COLO668 (cell line): ENCODE measurements around the gene CSRNP3.
"Not testable (repeated sequence)": the region's sequence is repeated elsewhere in the genome, so short reads cannot be mapped to it uniquely, and the experiment has no call there.

Experiments used
- DNase-seq: peaks from one replicate; lab custom pipeline; 2025; ENCODE audit not compliant: unreplicated experiment; lab: John Stamatoyannopoulos, UW

Gene CSRNP3

DNA sequence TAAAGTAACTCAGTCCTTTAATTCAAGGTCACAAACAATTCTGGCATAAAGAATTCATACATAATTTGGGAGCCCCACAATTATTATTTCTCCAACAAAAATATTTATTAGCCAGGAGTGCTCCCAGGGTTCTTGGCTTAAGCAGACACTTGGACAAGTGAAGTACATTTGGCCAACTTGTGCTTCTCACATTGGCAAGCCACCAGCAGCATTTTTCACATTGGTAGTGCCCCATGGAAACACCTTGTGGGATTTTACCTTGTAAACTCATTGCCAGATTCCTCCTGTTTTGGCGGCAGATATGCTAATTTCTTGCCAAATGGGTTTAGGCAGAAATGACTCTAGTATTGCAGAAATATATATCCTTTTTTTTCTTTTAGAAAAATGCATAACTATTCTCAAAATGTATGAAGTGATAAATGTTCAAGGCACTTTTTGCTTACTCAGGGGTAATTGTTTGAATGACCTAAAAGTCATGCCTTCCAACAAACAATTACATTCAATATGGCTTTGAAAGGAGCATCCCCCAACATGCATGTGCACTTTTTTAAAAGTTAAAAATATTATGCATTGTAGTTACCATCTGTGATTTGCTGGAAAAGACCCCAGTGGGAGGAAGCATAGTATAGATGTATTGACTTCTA lies 113.5 kb downstream of the CSRNP3 start:
- DNase-seq, result no peak

DNA sequence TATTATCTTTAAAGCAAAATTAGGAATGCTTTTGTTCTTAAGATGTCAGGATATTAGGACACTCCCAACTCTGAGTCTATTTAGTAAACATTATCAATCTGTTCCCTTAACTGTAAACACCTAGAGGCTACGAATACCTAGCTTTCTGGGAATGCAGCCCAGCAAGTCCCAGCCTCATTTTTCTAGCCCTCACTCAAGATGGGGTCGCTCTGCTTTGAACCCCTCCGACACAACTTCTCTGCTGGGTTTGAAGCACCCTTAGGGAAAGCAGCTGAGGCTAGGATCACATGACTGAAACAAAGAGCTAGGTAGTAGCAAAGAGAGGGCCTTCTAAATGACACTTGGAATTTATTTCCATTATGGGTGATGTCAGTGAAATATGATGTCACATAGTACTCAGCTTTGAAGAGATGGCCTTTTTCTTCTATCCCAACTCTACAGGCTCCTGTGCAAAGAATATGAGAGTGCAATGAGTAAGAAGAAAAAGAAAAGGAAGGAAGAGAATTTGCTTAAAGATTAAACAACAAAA lies 114.7 kb downstream of the CSRNP3 start:
- no peak for DNase-seq

DNA sequence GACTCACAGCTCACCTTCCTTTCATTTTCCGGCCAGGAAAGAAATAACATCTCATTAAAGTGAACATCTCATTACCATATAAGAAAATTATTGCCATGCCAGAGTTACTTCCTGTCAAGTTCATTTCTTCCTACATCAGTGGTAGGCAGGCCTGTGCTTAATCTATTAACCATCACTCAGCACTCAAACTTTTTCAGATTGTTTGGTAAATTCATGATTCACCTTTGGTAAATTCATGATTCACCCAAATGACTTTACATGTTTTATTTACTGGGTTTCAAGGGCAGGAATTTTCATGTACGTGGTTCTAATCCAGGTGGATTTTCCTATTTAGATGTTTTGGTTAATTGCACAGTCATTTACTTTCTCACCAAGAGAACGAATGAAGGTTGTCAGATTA lies 116.5 kb downstream of the CSRNP3 start:
- no peak for DNase-seq

DNA sequence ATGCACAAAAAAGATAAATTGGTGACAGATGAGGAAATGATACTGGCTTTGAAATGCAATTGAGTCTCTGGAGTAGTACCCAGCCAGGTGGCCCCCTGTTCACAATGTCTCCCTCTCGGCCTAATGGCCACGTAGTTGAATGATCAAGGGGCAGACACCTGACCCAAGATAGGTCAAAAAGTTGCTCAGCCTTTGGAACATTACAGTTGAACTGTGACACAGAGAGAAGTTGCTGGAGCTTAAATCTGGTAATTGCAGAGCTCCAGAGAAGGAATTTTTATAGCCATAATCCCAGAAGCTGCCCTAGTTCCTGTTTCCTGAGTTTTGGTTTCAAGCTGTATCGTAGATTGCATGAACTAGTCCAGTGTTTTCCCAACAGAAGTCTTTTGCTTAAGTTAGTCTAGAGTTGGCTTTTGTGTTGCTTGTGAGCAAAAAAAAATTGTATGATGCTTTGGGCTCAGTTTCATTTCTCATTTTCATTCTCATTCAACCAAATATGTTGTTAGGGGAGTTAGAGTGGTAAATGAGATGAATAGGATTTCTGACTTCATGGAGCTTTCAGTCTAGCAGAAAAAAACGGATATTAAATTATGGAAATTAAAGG lies 117.9 kb downstream of the CSRNP3 start:
- DNase-seq, result no peak

DNA sequence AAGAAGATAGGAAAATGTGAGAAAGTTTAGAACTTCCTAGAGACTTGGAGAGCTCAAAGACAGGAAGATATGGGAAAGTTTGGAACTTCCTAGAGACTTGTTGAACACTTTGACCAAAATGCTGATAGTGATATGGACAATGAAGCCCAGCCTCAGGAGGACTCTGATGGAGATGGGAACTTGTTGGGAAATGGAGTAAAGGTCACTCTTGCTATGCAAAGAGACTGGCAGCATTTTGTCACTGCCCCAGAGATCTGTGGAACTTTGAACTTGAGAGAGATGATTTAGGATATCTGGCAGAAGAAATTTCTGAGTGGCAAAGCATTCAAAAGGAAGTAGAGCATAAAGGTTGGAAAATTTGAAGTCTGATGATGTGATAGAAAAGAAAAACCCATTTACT lies 121.5 kb downstream of the CSRNP3 start:
- DNase-seq, result not testable (repeated sequence)

DNA sequence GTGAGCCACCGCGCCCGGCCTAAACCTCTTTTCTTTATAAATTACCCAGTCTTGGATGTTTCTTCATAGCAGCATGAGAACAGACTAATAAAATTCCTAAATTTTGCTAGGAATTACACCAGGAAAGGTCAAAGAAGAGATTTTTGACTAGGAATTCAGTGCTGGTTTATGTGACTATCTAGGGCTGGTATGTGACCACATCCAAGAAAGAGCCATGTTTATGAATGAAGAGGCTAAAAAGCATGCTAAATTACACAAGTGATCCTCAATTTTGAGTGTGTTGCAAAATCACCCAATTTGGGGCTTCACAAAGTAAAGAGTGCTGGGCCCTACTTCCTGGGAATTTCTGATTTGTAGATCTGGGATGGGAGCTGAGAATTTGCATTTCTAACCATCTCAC lies 123.6 kb downstream of the CSRNP3 start:
- no peak for DNase-seq

DNA sequence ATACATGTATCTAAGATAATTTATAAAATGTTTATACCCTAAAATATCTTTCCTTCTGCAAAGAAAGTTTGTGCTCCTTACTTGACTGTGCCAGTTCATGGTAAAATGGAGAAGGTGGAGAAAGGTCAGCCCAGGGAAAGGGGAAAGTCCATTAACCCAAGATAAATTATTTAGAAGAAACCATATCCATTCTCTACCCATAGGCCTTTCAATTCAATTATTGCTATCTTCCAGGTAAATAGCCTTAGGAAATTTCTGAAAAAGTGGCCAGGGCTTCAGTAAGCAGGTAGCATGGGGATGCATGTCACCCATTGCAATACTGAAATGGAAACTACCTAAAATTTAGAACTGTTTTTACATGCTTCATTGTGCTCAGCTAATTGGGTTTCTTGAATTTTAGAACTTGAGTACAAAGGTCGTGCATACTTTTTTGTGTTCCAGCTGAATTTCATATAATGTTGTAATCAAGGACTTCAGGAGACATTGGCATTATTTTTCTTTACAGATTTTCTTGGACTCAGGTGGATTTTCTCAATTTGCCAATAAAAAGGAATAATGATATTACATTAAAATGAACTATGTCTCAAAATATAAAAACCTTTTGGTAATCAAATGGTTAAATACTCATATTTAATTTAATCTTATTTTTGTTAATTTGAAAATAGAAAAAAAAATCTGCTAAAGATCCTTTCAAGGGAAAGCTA lies 124.9 kb downstream of the CSRNP3 start:
- DNase-seq, result no peak

DNA sequence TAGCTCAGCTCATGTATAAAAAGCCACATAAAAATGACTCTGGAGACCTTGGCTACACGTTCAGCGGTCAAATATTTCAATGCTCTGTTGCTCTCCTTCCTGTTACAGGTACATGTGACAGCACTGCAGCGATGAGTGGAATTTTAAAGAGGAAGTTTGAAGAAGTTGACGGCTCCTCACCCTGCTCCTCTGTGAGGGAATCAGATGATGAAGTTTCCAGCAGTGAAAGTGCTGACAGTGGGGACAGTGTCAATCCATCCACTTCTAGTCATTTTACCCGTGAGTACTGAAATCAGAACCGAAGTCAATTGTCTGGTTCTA lies 125.4 kb downstream of the CSRNP3 start:
- no peak for DNase-seq

DNA sequence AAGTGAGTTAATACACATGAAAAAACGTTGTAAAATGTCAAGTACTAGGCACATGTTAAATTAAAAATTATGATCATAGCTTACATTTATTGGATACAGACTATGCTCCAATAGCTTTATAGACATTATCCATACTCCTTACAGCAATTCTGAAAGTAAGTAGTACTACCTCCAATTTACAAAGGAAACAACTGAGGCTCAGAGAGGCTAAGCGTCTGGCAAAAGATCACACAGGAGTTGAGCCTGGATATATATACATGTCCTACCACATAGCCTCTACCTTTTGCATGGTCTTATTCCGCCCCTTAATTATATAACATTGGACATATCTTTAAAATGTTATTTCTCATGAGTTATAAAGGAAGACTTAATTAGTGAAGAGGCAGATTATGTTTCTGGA lies 127.3 kb downstream of the CSRNP3 start:
- no peak for DNase-seq

DNA sequence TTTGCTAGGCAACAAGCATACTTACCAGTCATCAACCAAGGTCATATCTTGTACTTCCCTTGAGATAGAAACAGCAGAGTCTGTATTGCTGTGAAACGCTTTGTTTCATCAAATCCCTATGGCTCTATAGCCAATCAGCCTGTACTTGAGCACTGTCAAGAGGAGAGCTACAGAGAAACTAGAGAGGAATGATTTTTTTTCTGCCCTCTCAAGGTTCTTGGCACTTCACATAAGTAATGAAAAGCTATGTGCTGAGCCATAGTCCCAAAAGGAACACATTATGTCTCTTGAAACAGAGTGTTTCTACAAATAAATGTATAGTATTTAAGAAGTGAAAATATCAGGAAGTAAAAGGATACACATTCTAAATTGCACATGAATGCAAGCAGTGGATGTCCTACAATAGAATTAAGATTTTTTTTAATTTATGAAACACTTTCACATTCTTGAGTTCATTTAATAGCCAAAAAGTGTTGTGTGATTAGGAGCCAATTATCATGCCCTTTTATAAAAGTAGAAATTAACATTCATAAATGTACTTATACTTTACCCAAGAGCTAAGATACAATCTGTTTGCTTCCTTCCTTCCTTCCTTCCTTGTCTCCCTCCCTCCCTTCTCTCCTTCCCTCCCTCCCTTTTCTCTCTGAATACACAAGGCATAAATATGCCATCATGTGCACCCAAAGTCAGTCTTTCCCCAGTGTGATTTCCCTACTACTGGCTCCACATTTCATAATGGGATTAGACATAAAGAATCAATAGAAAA lies 131.8 kb downstream of the CSRNP3 start:
- DNase-seq, result no peak

DNA sequence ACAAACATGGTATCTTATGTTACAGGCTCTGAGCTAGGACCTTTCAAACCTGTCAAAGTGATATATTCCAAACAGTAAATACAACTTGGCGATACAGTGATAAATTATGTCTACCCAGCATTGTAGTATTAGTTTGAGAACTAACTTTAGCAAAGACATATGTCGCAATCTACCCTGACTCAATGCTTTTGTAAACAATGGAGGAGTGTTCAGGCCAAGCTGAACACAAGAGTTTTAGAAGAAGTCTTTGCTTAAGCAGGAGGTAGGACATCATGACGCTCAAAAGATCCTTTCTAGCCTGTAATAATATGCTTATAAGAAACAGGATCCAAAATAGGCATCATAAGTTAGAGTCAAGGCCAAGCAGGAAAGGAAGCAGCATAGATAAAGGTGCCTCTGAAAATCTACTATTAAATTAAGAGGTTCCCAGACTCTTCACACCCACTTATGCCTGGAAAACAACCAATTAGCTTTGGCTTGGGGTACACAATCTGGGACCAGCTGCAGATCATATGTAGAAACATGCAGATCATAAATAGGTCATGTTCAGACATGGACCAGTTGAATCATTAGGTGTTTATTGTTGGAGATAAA lies 132.5 kb downstream of the CSRNP3 start:
- DNase-seq, result no peak

DNA sequence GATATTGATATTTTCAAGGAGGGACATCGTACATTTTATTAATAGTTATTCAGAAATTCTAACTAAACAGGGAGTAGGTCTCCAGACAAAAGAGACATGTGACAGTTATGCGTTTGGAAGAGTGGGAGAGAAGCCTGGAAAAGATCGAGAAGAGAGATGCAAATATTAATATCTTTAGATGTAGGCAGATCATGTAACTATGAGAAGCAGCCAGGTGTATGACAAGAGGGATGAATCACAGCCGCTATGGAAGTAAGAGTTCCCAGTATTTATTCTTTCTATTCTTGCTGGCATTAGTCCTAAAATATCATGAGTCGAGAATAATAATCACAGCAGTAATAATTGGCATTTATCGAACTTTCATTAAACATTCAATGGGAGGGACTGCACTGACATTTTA lies 140.2 kb downstream of the CSRNP3 start:
- no peak for DNase-seq

DNA sequence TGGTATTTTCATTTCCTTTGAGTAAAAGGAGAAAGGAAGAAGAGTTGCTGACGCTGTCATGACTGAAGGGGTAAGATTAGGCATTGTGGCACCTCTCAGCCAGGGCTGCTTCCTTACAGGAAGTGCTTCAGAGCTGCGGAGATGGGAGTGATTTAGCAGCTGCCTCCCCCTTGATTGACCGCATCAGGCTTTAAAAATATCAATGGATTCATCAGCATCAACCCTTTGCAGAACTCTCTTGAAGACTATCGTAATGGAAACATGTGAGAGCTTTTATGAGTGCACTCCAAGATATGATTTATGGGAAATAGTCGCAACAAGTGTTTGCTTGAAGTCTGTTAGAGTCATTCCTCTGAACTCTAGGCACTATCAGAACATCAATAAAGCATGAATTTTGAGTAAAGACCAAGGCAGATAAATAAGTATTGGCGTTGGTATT lies 141.1 kb downstream of the CSRNP3 start:
- DNase-seq, result no peak

DNA sequence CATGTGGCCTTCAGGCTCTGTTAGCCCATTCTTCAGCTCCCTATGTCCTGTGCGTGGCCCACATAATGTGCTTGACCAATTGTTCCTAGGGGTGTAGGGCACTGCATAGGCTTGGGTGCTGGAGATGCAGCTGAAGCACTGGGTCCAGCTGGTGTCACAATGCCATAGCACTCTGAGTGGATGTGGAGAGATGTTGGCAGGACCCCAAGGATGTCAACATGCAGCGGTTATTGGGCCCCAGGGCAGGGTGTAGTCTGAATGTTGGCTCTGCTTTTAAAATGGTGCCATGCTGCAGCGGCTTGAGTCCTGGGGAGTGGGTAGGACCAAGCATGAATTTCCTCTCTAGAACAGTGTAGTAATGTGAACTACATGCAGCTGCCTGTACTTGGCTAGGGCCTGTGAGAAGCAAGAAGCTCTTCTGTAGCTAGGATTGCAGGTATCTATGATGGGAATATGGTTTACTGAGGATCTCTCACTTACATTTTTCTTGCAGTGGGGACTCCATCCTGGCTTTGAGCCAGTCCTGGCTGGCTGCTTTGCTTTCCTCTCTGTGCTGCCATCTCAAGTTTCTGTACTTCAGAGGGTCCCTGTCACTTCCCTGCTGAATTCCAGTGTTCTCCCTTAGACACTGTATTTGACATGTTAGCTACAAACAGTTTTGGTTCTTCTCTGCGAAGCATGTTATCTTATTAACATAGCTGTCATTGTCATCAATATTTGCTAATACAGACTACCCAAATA lies 148.4 kb downstream of the CSRNP3 start:
- peak; percentile 17 for DNase-seq

DNA sequence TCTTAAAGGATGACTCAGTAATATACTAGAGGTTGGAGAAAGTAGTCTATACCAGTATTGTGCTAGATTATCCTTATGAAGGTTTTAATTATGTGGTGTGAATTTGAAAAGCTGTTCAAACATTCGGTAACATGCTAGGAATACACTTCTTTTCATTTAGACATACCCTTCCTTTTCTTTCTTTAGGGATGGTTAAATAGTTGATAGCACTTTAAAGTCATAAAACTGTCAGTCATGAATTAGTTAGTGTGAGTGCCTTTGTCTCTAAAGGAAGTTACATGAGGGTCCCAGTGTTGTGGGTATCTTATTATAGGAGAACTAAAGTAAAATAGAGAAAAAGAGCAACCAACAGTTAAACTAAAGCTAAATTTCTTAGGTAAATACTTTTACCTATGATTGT lies 149.3 kb downstream of the CSRNP3 start:
- DNase-seq, result no peak

DNA sequence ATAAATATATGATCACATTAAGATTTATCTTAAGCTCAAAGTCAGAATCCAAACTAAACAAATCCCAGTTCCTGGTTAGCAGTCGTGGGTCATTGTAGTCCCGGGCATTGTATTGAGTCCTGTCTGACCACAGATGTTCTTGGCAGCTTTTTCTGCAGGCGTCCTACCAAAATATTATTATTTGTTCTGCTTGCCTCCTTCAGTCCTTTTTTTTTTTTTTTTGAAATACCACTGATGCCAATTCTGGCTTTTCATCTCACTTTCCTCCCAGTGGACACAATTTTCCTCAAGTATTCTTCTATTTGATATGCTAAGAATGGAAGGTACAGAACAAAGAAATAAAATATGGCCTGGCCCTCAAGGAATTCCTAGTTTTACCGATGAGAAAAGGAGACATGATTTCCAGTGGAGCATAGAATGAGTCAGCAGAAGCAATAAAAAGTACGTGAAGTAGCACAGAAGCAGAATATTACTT lies 151.6 kb downstream of the CSRNP3 start:
- DNase-seq, result no peak

DNA sequence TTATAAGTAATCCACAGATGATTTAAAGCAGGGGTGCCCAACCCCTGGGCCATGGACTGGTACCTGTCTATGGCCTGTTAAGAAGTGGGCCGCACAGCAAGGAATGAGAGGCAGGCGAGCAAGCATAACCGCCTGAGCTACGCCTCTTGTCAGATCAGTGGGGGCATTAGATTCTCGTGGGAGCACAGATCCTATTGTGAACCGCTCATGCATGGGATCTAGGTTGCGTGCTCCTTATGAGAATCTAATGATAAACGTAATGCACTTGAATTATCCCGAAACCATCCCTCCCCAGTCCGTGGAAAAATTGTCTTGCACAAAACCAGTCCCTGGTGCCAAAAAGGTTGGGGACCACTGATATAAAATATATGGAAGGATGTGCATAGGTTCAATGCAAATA lies 153.7 kb downstream of the CSRNP3 start:
- DNase-seq, result no peak

DNA sequence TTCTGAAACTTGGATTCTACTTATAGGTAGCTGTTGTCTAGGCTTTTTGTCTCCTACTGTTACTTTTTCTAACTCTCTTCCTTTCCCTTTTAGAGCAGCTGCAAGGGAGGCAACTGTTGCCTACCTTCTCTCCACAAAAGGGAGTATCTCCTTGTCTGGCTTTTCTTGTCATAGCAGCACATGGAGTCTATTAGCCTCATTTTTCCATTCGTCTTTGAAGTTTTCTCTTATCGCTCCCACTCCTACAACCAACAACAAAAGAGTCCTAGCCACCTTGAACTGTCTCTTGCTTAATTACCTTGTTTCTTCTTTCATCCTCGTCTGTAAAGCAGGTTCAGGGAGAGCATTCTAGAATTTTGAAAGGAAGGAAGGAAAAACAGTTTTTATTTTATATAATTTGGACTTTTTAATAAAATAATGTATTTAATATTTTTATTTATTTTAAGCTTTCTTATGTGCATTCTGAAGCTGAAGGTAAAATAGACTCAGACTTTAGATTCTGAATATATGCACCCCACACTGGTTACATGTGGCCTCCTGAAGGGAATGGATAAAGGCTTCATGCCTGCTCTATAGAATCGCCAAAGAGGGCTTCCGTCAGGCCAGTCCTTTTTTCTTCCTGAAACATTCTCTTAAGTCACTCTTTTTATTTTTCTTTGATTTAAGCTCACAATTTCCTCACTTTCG lies 154.4 kb downstream of the CSRNP3 start:
- no peak for DNase-seq

DNA sequence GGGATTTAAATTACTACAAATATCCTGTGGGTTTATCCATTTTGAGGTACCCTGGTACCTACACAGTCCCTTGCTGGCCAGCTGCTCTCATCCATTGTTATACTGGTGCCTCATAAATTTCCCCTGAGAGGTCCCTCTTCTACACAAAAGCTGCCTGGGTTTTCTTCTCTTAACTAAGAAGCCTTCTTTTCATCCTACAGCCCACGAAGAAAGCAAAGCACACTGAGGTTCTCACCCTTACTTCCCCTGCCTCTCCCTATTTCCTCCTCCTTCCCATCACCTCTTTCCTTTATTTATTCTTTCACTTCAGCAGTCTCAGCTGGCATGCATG lies 154.9 kb downstream of the CSRNP3 start:
- DNase-seq, result no peak

DNA sequence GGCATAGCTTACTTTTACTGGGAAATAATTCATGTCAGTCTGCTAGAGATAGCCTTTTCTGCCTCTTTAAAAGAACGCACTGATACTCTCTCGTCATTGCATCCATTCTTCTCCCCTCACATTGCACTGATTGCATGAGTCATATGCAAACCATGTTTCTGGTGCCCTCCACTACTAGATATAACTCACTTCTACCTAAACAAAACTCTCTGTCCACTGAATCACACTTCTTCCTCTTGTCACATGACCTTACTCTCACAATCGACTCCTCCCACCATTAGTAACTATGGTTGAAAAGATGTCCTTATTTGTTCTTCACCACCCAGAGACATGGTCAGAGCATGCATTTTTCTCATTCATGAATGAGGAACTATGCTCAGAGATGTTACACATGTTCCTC lies 158.0 kb downstream of the CSRNP3 start:
- no peak for DNase-seq
